Activated naive CD8-positive, alpha-beta T cell treated with anti-CD3 and anti-CD28 coated beads for 36 hours (primary cell): ENCODE measurements around the gene CCDC70. TPM values are rescaled to one million over a fixed set of nuclear protein-coding genes. Genes with fewer than 3 reads are reported as not detected.
A peak's percentile ranks its signal among the peaks of the same experiment; 100 is the strongest.

Source experiments
- DNase-seq: peaks from one replicate; pipeline ENCODE4 v3.0.0; 2021
- H3K27ac Mint-ChIP-seq: one replicate; pipeline ENCODE4 v1.8.0; 2022; ENCODE audit warnings: mild to moderate bottlenecking, moderate library complexity, mixed read lengths
- H3K27me3 Mint-ChIP-seq: one replicate; pipeline ENCODE4 v1.8.0; 2022; ENCODE audit warnings: mild to moderate bottlenecking, mixed read lengths
- H3K36me3 Mint-ChIP-seq: one replicate; pipeline ENCODE4 v1.8.0; 2021; ENCODE audit warnings: mild to moderate bottlenecking, mixed read lengths
- H3K4me1 Mint-ChIP-seq: one replicate; pipeline ENCODE4 v1.8.0; 2021; ENCODE audit warnings: mixed read lengths
- H3K4me3 Mint-ChIP-seq: one replicate; pipeline ENCODE4 v1.8.0; 2022; ENCODE audit warnings: mild to moderate bottlenecking, moderate library complexity, mixed read lengths
- H3K9me3 Mint-ChIP-seq: one replicate; pipeline ENCODE4 v1.8.0; 2022; ENCODE audit warnings: mixed read lengths
- total RNA-seq, 2 experiments: library from RNA; stranded (reverse); gene quantifications; one replicate each; pipeline ENCODE4 v1.2.3, GENCODE V29; 2021

Gene CCDC70
- total RNA-seq, 2 experiments from 2014 or later, result 0.19 to 0.56 TPM

GRCh38 chr13:51869916-51870315, 8.1 kb downstream of the CCDC70 start:
- H3K36me3 Mint-ChIP-seq, result no peaks in the 10 kb centered on the region
- H3K27me3 Mint-ChIP-seq, result no peaks in the 10 kb centered on the region
- peaks cover 4% of the 10 kb centered on the region for H3K4me1 Mint-ChIP-seq
- no peak overlapping the region for H3K4me3 Mint-ChIP-seq
- H3K9me3 Mint-ChIP-seq, result no peaks in the 10 kb centered on the region
- no peak for DNase-seq
- H3K27ac Mint-ChIP-seq, result no peak overlapping the region

GRCh38 chr13:51870616-51871015, 8.8 kb downstream of the CCDC70 start:
- H3K36me3 Mint-ChIP-seq, result no peaks in the 10 kb centered on the region
- no peak overlapping the region for H3K4me3 Mint-ChIP-seq
- no peaks in the 10 kb centered on the region for H3K27me3 Mint-ChIP-seq
- peaks cover 4% of the 10 kb centered on the region for H3K4me1 Mint-ChIP-seq
- no peaks in the 10 kb centered on the region for H3K9me3 Mint-ChIP-seq
- H3K27ac Mint-ChIP-seq, result no peak overlapping the region
- no peak for DNase-seq

- H3K4me1 Mint-ChIP-seq, result peaks cover 4% of the 10 kb centered on the region
- no peak for DNase-seq
- H3K27me3 Mint-ChIP-seq, result no peaks in the 10 kb centered on the region
- no peak overlapping the region for H3K27ac Mint-ChIP-seq
- H3K4me3 Mint-ChIP-seq, result no peak overlapping the region
- H3K9me3 Mint-ChIP-seq, result no peaks in the 10 kb centered on the region
- H3K36me3 Mint-ChIP-seq, result no peaks in the 10 kb centered on the region
Measured at GRCh38 chr13:51873117-51873798, 11.5 kb downstream of the CCDC70 start.

GRCh38 chr13:51873837-51874236, 12.1 kb downstream of the CCDC70 start:
- H3K27me3 Mint-ChIP-seq, result no peaks in the 10 kb centered on the region
- no peak for DNase-seq
- peaks cover 6% of the 10 kb centered on the region for H3K4me1 Mint-ChIP-seq
- H3K27ac Mint-ChIP-seq, result no peak overlapping the region
- no peaks in the 10 kb centered on the region for H3K36me3 Mint-ChIP-seq
- H3K4me3 Mint-ChIP-seq, result no peak overlapping the region
- no peaks in the 10 kb centered on the region for H3K9me3 Mint-ChIP-seq

GRCh38 chr13:51874651-51875050, 12.9 kb downstream of the CCDC70 start:
- DNase-seq, result no peak
- H3K27ac Mint-ChIP-seq, result no peak overlapping the region
- peaks cover 10% of the 10 kb centered on the region for H3K4me1 Mint-ChIP-seq
- H3K27me3 Mint-ChIP-seq, result peaks cover 5% of the 10 kb centered on the region
- H3K4me3 Mint-ChIP-seq, result no peak overlapping the region
- H3K36me3 Mint-ChIP-seq, result no peaks in the 10 kb centered on the region
- H3K9me3 Mint-ChIP-seq, result no peaks in the 10 kb centered on the region

- Mint-ChIP-seq H3K9me3 (peaks cover 7% of the 10 kb centered on the region), H3K27me3 (peaks cover 5% of the 10 kb centered on the region), H3K27ac (no peak overlapping the region), H3K36me3 (no peaks in the 10 kb centered on the region), H3K4me3 (no peak overlapping the region), H3K4me1 (peaks cover 6% of the 10 kb centered on the region)
- no peak for DNase-seq
Measured at GRCh38 chr13:51879133-51879532, 17.4 kb downstream of the CCDC70 start.

GRCh38 chr13:51881296-51881695, 19.5 kb downstream of the CCDC70 start:
- Mint-ChIP-seq H3K4me1 (peaks cover 6% of the 10 kb centered on the region), H3K27ac (no peak overlapping the region), H3K9me3 (peaks cover 7% of the 10 kb centered on the region), H3K27me3 (peaks cover 5% of the 10 kb centered on the region), H3K4me3 (no peak overlapping the region), H3K36me3 (no peaks in the 10 kb centered on the region)
- DNase-seq, result no peak

GRCh38 chr13:51882570-51883225, 20.9 kb downstream of the CCDC70 start:
- Mint-ChIP-seq H3K27me3 (peaks cover 5% of the 10 kb centered on the region), H3K36me3 (no peaks in the 10 kb centered on the region), H3K4me3 (no peak overlapping the region), H3K9me3 (peaks cover 7% of the 10 kb centered on the region), H3K4me1 (peaks cover 6% of the 10 kb centered on the region), H3K27ac (no peak overlapping the region)
- DNase-seq, result no peak

- no peak overlapping the region for H3K27ac Mint-ChIP-seq
- peaks cover 6% of the 10 kb centered on the region for H3K4me1 Mint-ChIP-seq
- peaks cover 5% of the 10 kb centered on the region for H3K27me3 Mint-ChIP-seq
- peaks cover 7% of the 10 kb centered on the region for H3K9me3 Mint-ChIP-seq
- DNase-seq, result no peak
- no peaks in the 10 kb centered on the region for H3K36me3 Mint-ChIP-seq
- H3K4me3 Mint-ChIP-seq, result no peak overlapping the region
Measured at GRCh38 chr13:51883226-51883600, 21.4 kb downstream of the CCDC70 start.

GRCh38 chr13:51885651-51886050, 23.9 kb downstream of the CCDC70 start:
- H3K27me3 Mint-ChIP-seq, result no peaks in the 10 kb centered on the region
- H3K36me3 Mint-ChIP-seq, result no peaks in the 10 kb centered on the region
- H3K4me1 Mint-ChIP-seq, result no peaks in the 10 kb centered on the region
- peaks cover 7% of the 10 kb centered on the region for H3K9me3 Mint-ChIP-seq
- DNase-seq, result no peak
- H3K4me3 Mint-ChIP-seq, result no peak overlapping the region
- H3K27ac Mint-ChIP-seq, result no peak overlapping the region

GRCh38 chr13:51887468-51887867, 25.7 kb downstream of the CCDC70 start:
- Mint-ChIP-seq H3K27me3 (no peaks in the 10 kb centered on the region), H3K4me1 (no peaks in the 10 kb centered on the region), H3K36me3 (no peaks in the 10 kb centered on the region), H3K9me3 (no peaks in the 10 kb centered on the region), H3K4me3 (no peak overlapping the region), H3K27ac (no peak overlapping the region)
- DNase-seq, result no peak

GRCh38 chr13:51892657-51893056, 30.9 kb downstream of the CCDC70 start:
- no peaks in the 10 kb centered on the region for H3K4me1 Mint-ChIP-seq
- peaks cover 3% of the 10 kb centered on the region for H3K27me3 Mint-ChIP-seq
- H3K27ac Mint-ChIP-seq, result no peak overlapping the region
- no peaks in the 10 kb centered on the region for H3K9me3 Mint-ChIP-seq
- H3K4me3 Mint-ChIP-seq, result no peak overlapping the region
- DNase-seq, result no peak
- H3K36me3 Mint-ChIP-seq, result no peaks in the 10 kb centered on the region

- Mint-ChIP-seq H3K9me3 (no peaks in the 10 kb centered on the region), H3K4me1 (no peaks in the 10 kb centered on the region), H3K4me3 (no peak overlapping the region), H3K27me3 (peaks cover 3% of the 10 kb centered on the region), H3K27ac (no peak overlapping the region), H3K36me3 (no peaks in the 10 kb centered on the region)
- no peak for DNase-seq
Measured at GRCh38 chr13:51894239-51894638, 32.5 kb downstream of the CCDC70 start.

GRCh38 chr13:51895906-51896888, 34.4 kb downstream of the CCDC70 start:
- no peak overlapping the region for H3K27ac Mint-ChIP-seq
- peak; percentile 33 for DNase-seq
- peaks cover 3% of the 10 kb centered on the region for H3K27me3 Mint-ChIP-seq
- H3K4me1 Mint-ChIP-seq, result no peaks in the 10 kb centered on the region
- no peaks in the 10 kb centered on the region for H3K9me3 Mint-ChIP-seq
- H3K4me3 Mint-ChIP-seq, result no peak overlapping the region
- H3K36me3 Mint-ChIP-seq, result no peaks in the 10 kb centered on the region

- Mint-ChIP-seq H3K27me3 (peaks cover 1% of the 10 kb centered on the region), H3K9me3 (no peaks in the 10 kb centered on the region), H3K4me1 (peaks cover 11% of the 10 kb centered on the region), H3K36me3 (no peaks in the 10 kb centered on the region), H3K27ac (no peak overlapping the region), H3K4me3 (no peak overlapping the region)
- DNase-seq, result no peak
Measured at GRCh38 chr13:51900471-51900870, 38.7 kb downstream of the CCDC70 start.
